Measurements from ENCODE around the gene CYSRT1.

Gene CYSRT1

DNA sequence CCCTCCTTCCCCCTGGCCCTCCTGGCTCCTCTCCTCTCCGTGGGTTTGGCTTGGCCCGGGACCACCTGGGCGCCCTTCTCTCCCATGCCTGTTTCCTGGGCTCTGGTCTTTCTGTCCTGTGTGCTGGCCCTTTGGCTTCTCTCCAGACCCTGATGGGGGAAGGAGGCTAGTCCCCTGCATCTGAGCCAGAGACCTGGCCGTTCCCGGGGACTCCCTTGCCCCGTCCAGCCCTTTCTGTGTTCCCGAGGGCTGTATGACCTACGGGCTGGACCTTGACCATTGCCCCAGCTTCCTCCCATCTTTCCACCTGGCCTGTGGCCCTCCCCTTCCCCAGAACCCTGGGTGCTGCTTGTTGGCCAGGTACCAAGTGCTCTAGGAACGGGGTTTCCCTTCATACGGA, 38.5 kb downstream of the CYSRT1 start:
- Histone ChIP-seq H3K27ac (no peak overlapping the region), H3K36me3 (replicated peaks) (peaks cover 35% of the 10 kb centered on the region), H3K27me3 (replicated peaks) (no peaks in the 10 kb centered on the region), H3K4me3 (ENCODE audit: low read depth, low read length) (no peak overlapping the region)
- DNase-seq, result no peak
- in situ Hi-C loops (cut with HindIII; ENCODE audit: low pct_ligation_motif_present, low sequenced_read_pairs), result no loop called here
- TF ChIP-seq, protein P1, sequence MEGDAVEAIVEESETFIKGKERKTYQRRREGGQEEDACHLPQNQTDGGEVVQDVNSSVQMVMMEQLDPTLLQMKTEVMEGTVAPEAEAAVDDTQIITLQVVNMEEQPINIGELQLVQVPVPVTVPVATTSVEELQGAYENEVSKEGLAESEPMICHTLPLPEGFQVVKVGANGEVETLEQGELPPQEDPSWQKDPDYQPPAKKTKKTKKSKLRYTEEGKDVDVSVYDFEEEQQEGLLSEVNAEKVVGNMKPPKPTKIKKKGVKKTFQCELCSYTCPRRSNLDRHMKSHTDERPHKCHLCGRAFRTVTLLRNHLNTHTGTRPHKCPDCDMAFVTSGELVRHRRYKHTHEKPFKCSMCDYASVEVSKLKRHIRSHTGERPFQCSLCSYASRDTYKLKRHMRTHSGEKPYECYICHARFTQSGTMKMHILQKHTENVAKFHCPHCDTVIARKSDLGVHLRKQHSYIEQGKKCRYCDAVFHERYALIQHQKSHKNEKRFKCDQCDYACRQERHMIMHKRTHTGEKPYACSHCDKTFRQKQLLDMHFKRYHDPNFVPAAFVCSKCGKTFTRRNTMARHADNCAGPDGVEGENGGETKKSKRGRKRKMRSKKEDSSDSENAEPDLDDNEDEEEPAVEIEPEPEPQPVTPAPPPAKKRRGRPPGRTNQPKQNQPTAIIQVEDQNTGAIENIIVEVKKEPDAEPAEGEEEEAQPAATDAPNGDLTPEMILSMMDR (IDR thresholded peaks at IDR 0.05; ENCODE audit: low read depth, low read length, missing control alignments), result no peak

DNA sequence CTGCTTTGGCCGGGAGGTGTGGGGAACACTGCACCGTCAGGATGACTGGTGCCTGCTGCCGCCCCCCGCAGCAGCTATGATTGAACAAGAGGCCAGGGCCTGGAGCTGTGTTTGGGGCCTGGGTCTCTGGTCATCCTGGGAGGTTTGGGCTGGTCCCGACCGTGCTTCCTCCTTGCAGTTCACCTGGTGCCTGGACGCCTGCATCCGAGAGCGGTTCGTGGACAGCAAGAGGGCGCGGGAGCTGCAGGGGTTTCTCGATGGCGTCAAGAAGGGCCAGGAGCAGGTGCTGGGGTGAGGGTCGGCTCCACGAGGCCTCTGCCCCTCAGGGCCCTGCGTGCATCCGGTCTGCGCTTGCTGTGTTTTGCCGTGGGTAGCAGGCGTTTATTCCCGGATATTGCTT, 39.1 kb downstream of the CYSRT1 start:
- H3K36me3 ChIP-seq (replicated peaks), result peaks cover 38% of the 10 kb centered on the region
- TF ChIP-seq, protein P1 (IDR thresholded peaks at IDR 0.05; ENCODE audit: low read depth, low read length, missing control alignments), result no peak
- no peaks in the 10 kb centered on the region for H3K27me3 ChIP-seq (replicated peaks)
- DNase-seq, result no peak
- no peak overlapping the region for H3K27ac ChIP-seq
- in situ Hi-C loops (cut with HindIII; ENCODE audit: low pct_ligation_motif_present, low sequenced_read_pairs), result no loop called here
- H3K4me3 ChIP-seq (ENCODE audit: low read depth, low read length), result no peak overlapping the region

- H3K27me3 ChIP-seq (replicated peaks), result no peaks in the 10 kb centered on the region
- H3K36me3 ChIP-seq (replicated peaks), result peaks cover 48% of the 10 kb centered on the region
- H3K4me3 ChIP-seq (ENCODE audit: low read depth, low read length), result no peak overlapping the region
- DNase-seq, result no peak
- H3K27ac ChIP-seq, result no peak overlapping the region
- in situ Hi-C loops (cut with HindIII; ENCODE audit: low pct_ligation_motif_present, low sequenced_read_pairs), result no loop called here
- TF ChIP-seq, protein P1 (IDR thresholded peaks at IDR 0.05; ENCODE audit: low read depth, low read length, missing control alignments), result no peak
Measured at GRCh38 chr9:137265496-137266161, 40.7 kb downstream of the CYSRT1 start.

GRCh38 chr9:137266162-137266527, 41.2 kb downstream of the CYSRT1 start:
- H3K36me3 ChIP-seq (replicated peaks), result peaks cover 52% of the 10 kb centered on the region
- H3K27me3 ChIP-seq (replicated peaks), result no peaks in the 10 kb centered on the region
- no peak overlapping the region for H3K27ac ChIP-seq
- TF ChIP-seq, protein P1 (IDR thresholded peaks at IDR 0.05; ENCODE audit: low read depth, low read length, missing control alignments), result no peak
- no peak overlapping the region for H3K4me3 ChIP-seq (ENCODE audit: low read depth, low read length)
- in situ Hi-C loops (cut with HindIII; ENCODE audit: low pct_ligation_motif_present, low sequenced_read_pairs), result no loop called here
- no peak for DNase-seq

DNA sequence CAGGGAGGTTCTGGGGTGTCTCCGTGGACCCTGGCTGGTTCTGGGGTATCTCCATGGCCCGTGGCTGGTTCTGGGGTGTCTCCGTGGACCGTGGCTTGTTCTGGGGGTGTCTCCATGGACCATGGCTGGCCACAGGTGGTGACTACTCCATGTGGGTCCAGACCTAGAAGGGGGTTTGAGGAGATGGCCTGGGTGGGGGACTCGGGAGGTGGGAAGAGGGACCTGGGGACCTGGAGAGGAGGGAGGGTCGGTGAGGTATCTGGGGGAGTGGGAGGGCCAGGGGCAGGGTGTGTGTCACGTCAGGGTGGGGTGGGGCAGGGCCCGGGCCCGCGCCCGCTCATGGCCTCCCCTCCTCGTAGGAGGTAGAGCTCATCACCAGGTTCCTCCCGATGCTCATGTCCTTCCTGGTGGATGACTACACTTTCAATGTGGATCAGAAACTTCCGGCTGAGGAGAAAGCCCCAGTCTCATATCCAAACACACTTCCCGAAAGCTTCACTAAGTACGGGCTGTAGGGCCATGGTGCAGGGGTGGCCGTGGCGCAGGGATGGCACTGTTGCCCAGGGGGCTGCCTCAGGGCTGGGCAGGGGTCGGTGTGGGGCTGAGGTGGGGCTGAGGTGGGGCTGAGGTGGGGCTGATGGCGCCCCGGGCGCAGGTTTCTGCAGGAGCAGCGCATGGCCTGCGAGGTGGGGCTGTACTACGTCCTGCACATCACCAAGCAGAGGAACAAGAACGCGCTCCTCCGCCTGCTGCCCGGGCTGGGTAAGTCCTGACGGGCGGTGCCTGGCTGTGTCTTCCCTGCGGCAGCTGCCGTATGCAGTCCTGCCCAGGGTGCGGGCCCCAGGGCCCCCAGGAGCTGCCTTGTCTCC, 41.8 kb downstream of the CYSRT1 start:
- no peak overlapping the region for H3K4me3 ChIP-seq (ENCODE audit: low read depth, low read length)
- H3K27me3 ChIP-seq (replicated peaks), result no peaks in the 10 kb centered on the region
- peaks cover 53% of the 10 kb centered on the region for H3K36me3 ChIP-seq (replicated peaks)
- no peak overlapping the region for H3K27ac ChIP-seq
- TF ChIP-seq, protein P1 (IDR thresholded peaks at IDR 0.05; ENCODE audit: low read depth, low read length, missing control alignments), result no peak
- DNase-seq, result no peak
- in situ Hi-C loops (cut with HindIII; ENCODE audit: low pct_ligation_motif_present, low sequenced_read_pairs), result no loop called here
